ENCODE data around the gene PYGO1.
"Not testable (repeated sequence)": the region's sequence is repeated elsewhere in the genome, so short reads cannot be mapped to it uniquely, and the experiment has no call there.

PYGO1 gene

DNA sequence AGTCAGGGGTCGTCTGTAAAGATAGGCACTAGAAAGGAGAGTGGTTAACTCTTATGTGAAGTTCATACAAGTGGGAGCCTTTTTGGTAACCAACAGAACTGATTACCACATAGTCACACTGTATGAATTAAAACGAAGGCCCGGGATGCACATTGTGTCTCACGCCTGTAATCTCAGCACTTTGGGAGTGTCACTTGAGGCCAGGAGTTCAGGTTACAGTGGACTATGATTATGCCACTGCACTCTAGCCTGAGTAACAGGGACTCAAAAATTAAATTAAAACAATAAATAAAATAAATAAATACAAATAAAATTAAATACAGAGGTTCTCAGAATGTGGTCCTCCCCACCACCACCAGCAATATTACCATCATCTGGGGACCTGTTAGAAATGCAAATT, 80.6 kb downstream of the PYGO1 start:
- no peak for DNase-seq (ENCODE audit: low read depth in 2 of 2)

- DNase-seq (ENCODE audit: low read depth in 2 of 2): not testable (repeated sequence)
Measured at GRCh38 chr15:55505407-55505806, 82.7 kb downstream of the PYGO1 start.

DNA sequence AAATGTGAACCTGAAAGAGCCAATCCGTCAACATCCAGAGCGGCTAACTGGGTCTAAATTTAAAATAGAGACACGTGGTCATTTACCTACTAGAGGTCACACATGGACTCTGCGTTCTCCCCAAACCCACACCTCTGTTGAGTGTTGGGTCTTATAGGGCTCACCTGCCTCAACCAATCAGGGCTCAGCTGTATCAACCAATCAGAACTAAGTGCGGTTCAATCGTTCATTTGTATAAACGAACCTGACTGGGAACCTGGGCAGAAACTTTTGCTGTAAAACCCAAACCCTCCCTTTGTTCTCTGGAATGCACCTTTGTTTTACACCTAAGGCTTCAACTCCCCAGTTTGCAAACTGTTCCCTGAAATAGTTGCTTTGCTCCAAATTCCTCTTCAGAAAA, 89.0 kb downstream of the PYGO1 start:
- no peak for DNase-seq (ENCODE audit: low read depth in 2 of 2)

DNA sequence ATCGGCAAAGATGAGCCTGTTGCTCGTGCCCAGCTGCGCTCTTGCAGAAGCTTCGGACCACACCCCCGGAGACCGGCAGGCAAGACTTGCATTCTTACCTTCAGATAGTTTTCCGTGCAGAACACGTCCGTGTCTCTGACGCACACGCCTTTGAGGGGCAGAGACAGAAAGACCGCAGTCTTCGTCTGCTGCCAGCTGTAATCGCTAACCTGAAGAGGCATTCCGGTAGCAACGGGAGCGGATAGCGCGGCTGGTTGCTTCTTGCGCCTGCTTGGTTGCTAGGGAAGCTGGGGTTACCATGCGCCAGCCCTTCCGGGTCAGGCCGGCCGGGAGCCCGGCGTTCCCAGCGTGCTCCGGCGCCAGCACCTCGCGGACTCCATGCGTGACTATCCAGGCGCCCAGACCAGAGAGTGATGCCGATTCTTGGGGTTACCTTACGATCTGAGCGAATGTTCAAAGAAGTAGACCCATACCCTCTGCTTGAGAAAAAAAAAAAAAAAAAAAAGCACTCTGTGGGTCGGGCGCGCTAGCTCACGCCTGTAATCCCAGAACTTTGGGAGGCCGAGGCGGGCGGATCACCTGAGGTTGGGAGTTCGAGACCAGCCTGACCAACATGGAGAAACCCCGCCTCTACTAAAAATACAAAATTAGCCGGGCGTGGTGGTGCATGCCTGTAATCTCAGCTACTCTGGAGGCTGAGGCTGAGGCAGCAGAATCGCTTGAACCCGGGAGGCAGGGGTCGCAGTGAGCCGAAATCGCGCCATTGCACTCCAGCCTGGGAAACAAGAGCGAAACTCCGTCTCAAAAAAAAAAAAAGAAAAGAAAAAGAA, 89.8 kb downstream of the PYGO1 start:
- DNase-seq (ENCODE audit: low read depth in 2 of 2): peak; percentile 52 to 70

- DNase-seq (ENCODE audit: low read depth in 2 of 2): no peak
Measured at GRCh38 chr15:55496716-55497115, 91.4 kb downstream of the PYGO1 start.

GRCh38 chr15:55494931-55495330, 93.2 kb downstream of the PYGO1 start:
- no peak for DNase-seq (ENCODE audit: low read depth in 2 of 2)

- DNase-seq (ENCODE audit: low read depth in 2 of 2): not testable (repeated sequence)
Measured at GRCh38 chr15:55488952-55489600, 99.1 kb downstream of the PYGO1 start.

Measured in activated CD4-positive, alpha-beta T cell treated with anti-CD3 and anti-CD28 coated beads for 24 hours (primary cell).